Measurements from ENCODE around the gene NIF3L1.

Gene NIF3L1

GRCh38 chr2:200945395-200945729 lies 56.2 kb downstream of the NIF3L1 start:
- no peak for TF ChIP-seq YY1 (IDR thresholded peaks at IDR 0.05; ENCODE audit: low read depth)
- TF ChIP-seq CREB1 (IDR thresholded peaks at IDR 0.05; ENCODE audit: low read depth) = no peak
- TF ChIP-seq TAF1 (IDR thresholded peaks at IDR 0.05; ENCODE audit: low read depth) = no peak
- no peak for TF ChIP-seq REST (IDR thresholded peaks at IDR 0.05; ENCODE audit: low read depth)
- no peak for TF ChIP-seq NFIC (IDR thresholded peaks at IDR 0.05)
- no peak for TF ChIP-seq TEAD4 (IDR thresholded peaks at IDR 0.05)

GRCh38 chr2:200950378-200950777 lies 61.2 kb downstream of the NIF3L1 start:
- TF ChIP-seq FOXM1 (IDR thresholded peaks at IDR 0.05; ENCODE audit: borderline replicate concordance, low read depth) = no peak

Data from Ishikawa (cell line).